ENCODE results near the gene RNF225.

DNA sequence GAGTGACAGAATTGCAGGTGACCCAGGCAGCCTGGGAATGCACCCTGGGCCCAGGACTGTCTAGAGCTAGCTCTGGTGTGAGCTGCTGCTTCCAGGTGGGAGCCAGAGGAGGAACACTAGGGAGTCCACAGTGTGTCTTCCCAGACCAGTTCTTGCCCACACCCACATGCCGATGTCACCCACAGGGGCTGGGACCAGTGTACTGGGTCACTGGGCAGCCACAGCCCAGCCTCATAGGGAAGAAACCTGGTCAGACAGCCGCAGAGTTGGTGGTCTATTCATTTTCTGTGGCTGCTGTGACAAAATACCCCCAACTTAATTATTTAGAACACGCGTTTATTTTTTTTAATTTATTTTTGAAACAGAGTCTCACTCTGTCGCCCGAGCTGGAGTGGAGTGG, 3.1 kb downstream of the RNF225 start:
- TF ChIP-seq POLR2A (IDR thresholded peaks at IDR 0.05; ENCODE audit: low read depth, low read length) (no peak), POLR2AphosphoS5 (IDR thresholded peaks at IDR 0.05; ENCODE audit: low read depth, low read length) (no peak), TAF1 (IDR thresholded peaks at IDR 0.05; ENCODE audit: low read depth, low read length) (no peak), SPI1 (IDR thresholded peaks at IDR 0.05; ENCODE audit: low read depth, low read length) (no peak), PAX5 (IDR thresholded peaks at IDR 0.05; ENCODE audit: insufficient read depth, low read length, severe bottlenecking) (no peak)
